ENCODE data around the gene COG5.
"Not testable (repeated sequence)": the region's sequence is repeated elsewhere in the genome, so short reads cannot be mapped to it uniquely, and the experiment has no call there.

Gene COG5

GRCh38 chr7:107276220-107276827, 287.4 kb downstream of the COG5 start:
- DNase-seq (ENCODE audit: low read depth, low spot score), result no peak

GRCh38 chr7:107274506-107274905, 289.2 kb downstream of the COG5 start:
- DNase-seq (ENCODE audit: low read depth, low spot score), result no peak

GRCh38 chr7:107269790-107270189, 293.9 kb downstream of the COG5 start:
- DNase-seq (ENCODE audit: low read depth, low spot score), result no peak

GRCh38 chr7:107268594-107268993, 295.1 kb downstream of the COG5 start:
- DNase-seq (ENCODE audit: low read depth, low spot score), result no peak

- DNase-seq (ENCODE audit: low read depth, low spot score), result no peak
Observed at GRCh38 chr7:107267138-107267537, 296.6 kb downstream of the COG5 start.

GRCh38 chr7:107264723-107265122, 299.0 kb downstream of the COG5 start:
- no peak for DNase-seq (ENCODE audit: low read depth, low spot score)

GRCh38 chr7:107262857-107263256, 300.9 kb downstream of the COG5 start:
- no peak for DNase-seq (ENCODE audit: low read depth, low spot score)

GRCh38 chr7:107258737-107259136, 305.0 kb downstream of the COG5 start:
- DNase-seq (ENCODE audit: low read depth, low spot score), result no peak

GRCh38 chr7:107255602-107256001, 308.1 kb downstream of the COG5 start:
- DNase-seq (ENCODE audit: low read depth, low spot score), result no peak

GRCh38 chr7:107254398-107254985, 309.2 kb downstream of the COG5 start:
- no peak for DNase-seq (ENCODE audit: low read depth, low spot score)

GRCh38 chr7:107253599-107253998, 310.1 kb downstream of the COG5 start:
- DNase-seq (ENCODE audit: low read depth, low spot score), result no peak

- DNase-seq (ENCODE audit: low read depth, low spot score), result no peak
Observed at GRCh38 chr7:107251963-107252362, 311.8 kb downstream of the COG5 start.

GRCh38 chr7:107248551-107249316, 315.0 kb downstream of the COG5 start:
- no peak for DNase-seq (ENCODE audit: low read depth, low spot score)

GRCh38 chr7:107246836-107247235, 316.9 kb downstream of the COG5 start:
- DNase-seq (ENCODE audit: low read depth, low spot score), result not testable (repeated sequence)

GRCh38 chr7:107244613-107245012, 319.1 kb downstream of the COG5 start:
- DNase-seq (ENCODE audit: low read depth, low spot score), result no peak

GRCh38 chr7:107242267-107242666, 321.5 kb downstream of the COG5 start:
- DNase-seq (ENCODE audit: low read depth, low spot score), result no peak

- no peak for DNase-seq (ENCODE audit: low read depth, low spot score)
Observed at GRCh38 chr7:107237451-107237850, 326.3 kb downstream of the COG5 start.

GRCh38 chr7:107236862-107237261, 326.9 kb downstream of the COG5 start:
- no peak for DNase-seq (ENCODE audit: low read depth, low spot score)

- no peak for DNase-seq (ENCODE audit: low read depth, low spot score)
Observed at GRCh38 chr7:107234436-107234835, 329.3 kb downstream of the COG5 start.

GRCh38 chr7:107233981-107234380, 329.7 kb downstream of the COG5 start:
- DNase-seq (ENCODE audit: low read depth, low spot score), result no peak

GRCh38 chr7:107233174-107233573, 330.5 kb downstream of the COG5 start:
- DNase-seq (ENCODE audit: low read depth, low spot score), result no peak

- DNase-seq (ENCODE audit: low read depth, low spot score), result no peak
Observed at GRCh38 chr7:107232568-107233090, 331.1 kb downstream of the COG5 start.

- DNase-seq (ENCODE audit: low read depth, low spot score), result no peak
Observed at GRCh38 chr7:107230334-107230733, 333.4 kb downstream of the COG5 start.
